GM18517 (cell line): Measurements from ENCODE around the gene ACTL10.

Source experiments
- ATAC-seq: cut with Tn5 transposase; IDR thresholded peaks from one replicate; pipeline ENCODE4 v1.9.1; 2021; ENCODE audit warnings: mild to moderate bottlenecking, moderate library complexity; ENCODE audit not compliant: unreplicated experiment

ACTL10 gene

GRCh38 chr20:33663161-33664084 is 3.3 kb upstream of the ACTL10 start:
- ATAC-seq = no peak

GRCh38 chr20:33664085-33664761 is 2.5 kb upstream of the ACTL10 start:
- ATAC-seq = no peak

GRCh38 chr20:33664762-33665144 is 2.0 kb upstream of the ACTL10 start:
- no peak for ATAC-seq

- ATAC-seq = peak; percentile 18
Measured at GRCh38 chr20:33667245-33667675, 517 bp downstream of the ACTL10 start.

DNA sequence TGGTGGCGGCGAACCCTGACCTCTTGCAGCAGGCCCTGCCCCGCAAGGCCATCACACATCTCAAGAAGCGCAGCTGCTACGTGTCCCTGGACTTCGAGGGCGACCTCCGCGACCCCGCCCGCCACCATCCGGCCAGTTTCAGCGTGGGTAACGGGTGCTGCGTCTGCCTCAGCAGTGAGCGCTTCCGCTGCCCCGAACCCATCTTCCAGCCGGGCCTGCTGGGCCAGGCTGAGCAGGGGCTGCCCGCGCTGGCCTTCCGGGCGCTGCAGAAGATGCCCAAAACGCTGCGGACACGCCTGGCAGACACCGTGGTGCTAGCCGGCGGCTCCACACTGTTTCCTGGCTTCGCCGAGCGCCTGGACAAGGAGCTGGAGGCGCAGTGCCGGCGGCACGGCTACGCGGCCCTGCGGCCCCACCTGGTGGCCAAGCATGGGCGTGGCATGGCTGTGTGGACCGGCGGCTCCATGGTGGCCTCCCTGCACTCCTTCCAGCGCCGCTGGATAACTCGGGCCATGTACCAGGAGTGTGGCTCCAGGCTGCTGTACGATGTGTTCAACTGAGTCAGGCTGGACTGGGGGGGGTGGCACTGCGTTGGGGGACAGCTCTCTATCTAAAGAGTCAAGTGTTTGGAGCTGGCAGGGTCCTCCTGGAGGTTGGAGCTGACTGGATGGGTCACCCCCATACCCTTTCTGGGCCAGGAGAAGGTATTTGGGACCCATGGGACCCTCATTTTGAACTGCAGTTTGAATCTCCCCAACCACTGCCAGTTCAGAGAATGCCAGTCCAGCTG is 1.1 kb downstream of the ACTL10 start:
- ATAC-seq = peak; percentile 27

GRCh38 chr20:33668466-33669155 is 1.9 kb downstream of the ACTL10 start:
- no peak for ATAC-seq

- no peak for ATAC-seq
Measured at GRCh38 chr20:33669224-33669623, 2.5 kb downstream of the ACTL10 start.

- no peak for ATAC-seq
Measured at GRCh38 chr20:33669873-33670640, 3.3 kb downstream of the ACTL10 start.

GRCh38 chr20:33670715-33671499 is 4.2 kb downstream of the ACTL10 start:
- ATAC-seq = no peak

DNA sequence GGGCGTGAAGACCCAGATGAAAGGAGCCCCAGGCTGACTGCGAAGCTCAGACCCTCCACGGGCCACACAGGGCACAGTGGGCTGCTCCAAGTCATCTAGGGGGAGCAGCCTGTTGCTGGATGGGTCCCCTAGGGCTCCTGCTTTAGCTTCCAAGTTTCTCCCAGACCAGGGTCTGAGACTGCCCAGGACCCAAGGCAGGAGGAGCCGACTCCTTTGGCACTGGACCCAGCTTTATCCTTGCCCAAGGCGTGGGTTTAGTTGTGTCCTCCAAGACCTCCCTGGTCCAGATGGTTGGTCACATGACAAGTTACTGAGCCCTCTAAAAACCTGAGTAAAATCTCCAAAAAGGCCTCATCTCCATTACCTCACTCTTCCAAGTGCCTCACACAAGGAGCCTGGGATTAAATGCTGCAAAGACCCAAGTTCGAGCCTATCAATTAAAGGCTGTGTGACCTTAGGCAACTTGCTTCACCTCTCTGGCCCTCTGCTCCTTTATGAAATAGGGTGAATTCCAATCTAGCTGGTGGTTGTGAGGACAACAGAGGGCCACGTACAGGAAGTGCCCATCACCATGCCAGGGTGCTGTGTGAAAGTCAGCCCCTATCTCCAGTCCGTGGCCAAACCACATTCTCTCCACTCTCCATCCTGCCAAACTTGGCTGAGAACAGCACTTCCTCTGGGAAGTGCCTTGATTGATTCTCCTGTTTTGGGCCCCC is 5.0 kb downstream of the ACTL10 start:
- no peak for ATAC-seq

GRCh38 chr20:33672426-33673113 is 5.8 kb downstream of the ACTL10 start:
- no peak for ATAC-seq

GRCh38 chr20:33673114-33673409 is 6.3 kb downstream of the ACTL10 start:
- no peak for ATAC-seq

DNA sequence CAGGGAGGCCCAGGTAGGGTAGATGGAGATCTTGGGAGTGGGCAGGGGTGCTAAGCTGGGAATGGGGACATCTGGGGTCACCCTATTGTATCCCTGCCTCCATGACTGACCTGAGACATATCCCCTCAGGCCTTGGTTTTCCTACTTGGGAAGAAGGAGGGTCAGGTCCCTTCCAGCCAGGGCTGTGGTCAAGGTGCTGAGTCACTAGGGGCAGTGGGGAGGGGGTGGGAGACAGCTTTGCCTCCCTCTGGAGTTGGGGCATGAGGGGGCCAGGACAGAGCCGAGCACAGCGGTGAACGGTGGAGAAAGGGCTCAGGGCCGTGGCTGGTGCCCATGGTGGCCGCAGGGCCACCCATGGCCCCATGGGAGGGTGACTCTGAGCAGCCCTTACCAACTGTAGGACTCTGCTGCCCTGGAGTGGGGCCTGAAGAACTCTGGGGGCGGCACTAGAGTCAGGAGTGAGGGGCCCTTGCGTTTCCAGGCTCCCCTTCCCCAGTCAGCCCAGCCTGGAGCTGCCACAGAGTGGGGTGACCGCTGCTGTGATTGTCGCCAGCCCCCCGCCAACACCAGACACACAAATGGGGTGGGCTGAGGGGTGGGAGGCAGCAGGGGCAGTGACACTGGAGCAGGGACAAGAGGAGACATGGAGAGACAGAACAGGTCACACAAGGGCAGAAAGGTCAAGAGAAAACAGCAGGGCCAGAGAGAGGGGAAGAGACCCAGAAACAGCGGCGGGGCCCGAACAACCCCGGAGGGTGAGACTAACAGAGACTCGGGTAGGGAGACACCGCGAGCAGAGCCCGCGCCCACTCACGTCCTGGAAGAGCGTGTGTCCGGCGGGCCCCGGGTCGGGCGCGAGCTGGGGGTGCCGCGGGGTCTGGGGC is 6.9 kb downstream of the ACTL10 start:
- no peak for ATAC-seq

GRCh38 chr20:33674294-33675135 is 7.8 kb downstream of the ACTL10 start, which contains the start of gene NECAB3:
TSS of gene NECAB3 (minus strand) at chr20:33674428. CDS start at chr20:33674352, 76 bp downstream.
- no peak for ATAC-seq

- no peak for ATAC-seq
Measured at GRCh38 chr20:33675136-33675959, 8.6 kb downstream of the ACTL10 start.
